ENCODE measurements around the gene SYNGR2. TPM values are rescaled to one million over a fixed set of nuclear protein-coding genes. Genes with fewer than 3 reads are reported as not detected.

The SYNGR2 gene
- total and polyA plus RNA-seq, 2 donors (not counting 3 experiments of a cell fraction or from before 2014, with no cell fraction given), result 65.9 to 281 TPM

GRCh38 chr17:78118801-78119241 lies 49.6 kb upstream of the SYNGR2 start:
- Histone ChIP-seq H3K4me3 (replicated peaks in 1 of 3; ENCODE audit: insufficient read depth in 1 of 3, low read depth in 1 of 3, low read length in 3 of 3) (no peak overlapping the region), H3K9ac (replicated peaks; ENCODE audit: extremely low read depth, insufficient read depth, low read length) (no peak overlapping the region), H3K27me3 (ENCODE audit: control insufficient read depth in 2 of 2, insufficient read depth in 2 of 2, low read length in 2 of 2) (no peaks in the 10 kb centered on the region), H3K36me3 (ENCODE audit: control insufficient read depth in 2 of 2, extremely low read depth in 1 of 2, insufficient read depth in 2 of 2, low read length in 2 of 2) (peaks cover 0 to 10% of the 10 kb centered on the region in 2 experiments), H3K27ac (ENCODE audit: insufficient read depth, low read depth, low read length) (no peak overlapping the region), H3K9me1 (replicated peaks; ENCODE audit: control insufficient read depth, extremely low read depth, insufficient read depth, low read length) (no peaks in the 10 kb centered on the region), H2AFZ (ENCODE audit: low read depth, low read length) (no peak overlapping the region), H4K20me1 (replicated peaks; ENCODE audit: control insufficient read depth, extremely low read depth, insufficient read depth, low read length) (no peaks in the 10 kb centered on the region), H3K4me1 (ENCODE audit: control insufficient read depth, extremely low read depth, insufficient read depth, low read length) (no peaks in the 10 kb centered on the region), H3K9me3 (replicated peaks; ENCODE audit: control insufficient read depth, insufficient read depth, low read length) (no peaks in the 10 kb centered on the region), H3K79me2 (ENCODE audit: control insufficient read depth, insufficient read depth, low read length) (no peaks in the 10 kb centered on the region), H3K4me2 (ENCODE audit: insufficient read depth, low read length) (no peak overlapping the region)
- BruUV-seq (replicated peaks), result no TSS peak
- POLR2A ChIA-PET, result no interaction called here
- dilution Hi-C loops (cut with MboI; ENCODE audit: extremely low pct_ligation_motif_present, low sequenced_read_pairs), result no loop called here
- DNase-seq (ENCODE audit: low read depth, low spot score) (no peak), FAIRE-seq (no peak)
- TF ChIP-seq POLR2AphosphoS5 (IDR thresholded peaks at IDR 0.05; ENCODE audit: insufficient read depth, low read depth, low read length) (no peak), CTCF (IDR thresholded peaks at IDR 0.05; ENCODE audit: extremely low read depth in 1 of 2, insufficient read depth in 1 of 2, low read depth in 1 of 2, low read length in 2 of 2) (no peak), POLR2A (IDR thresholded peaks at IDR 0.05; ENCODE audit: low read depth, low read length) (no peak), GATA2 (IDR thresholded peaks at IDR 0.05; ENCODE audit: insufficient read depth, insufficient read length, low read depth, low read length) (no peak), MAX (IDR thresholded peaks at IDR 0.05; ENCODE audit: insufficient read depth, insufficient read length) (no peak), EZH2 (IDR thresholded peaks at IDR 0.05; ENCODE audit: borderline replicate concordance, low read depth, low read length, severe bottlenecking) (no peak), FOS (IDR thresholded peaks at IDR 0.05; ENCODE audit: borderline replicate concordance, insufficient read depth, low read length) (no peak), JUN (IDR thresholded peaks at IDR 0.05; ENCODE audit: borderline replicate concordance, insufficient read depth, insufficient read length, low read depth) (no peak), MYC (IDR thresholded peaks at IDR 0.05; ENCODE audit: low read depth, low read length) (no peak)
- intact Hi-C loops (cut with micrococcal nuclease), result no loop called here
- CTCF ChIA-PET, result interaction anchor here (1.0 to 4.8 kb wide), 5 partner anchors 9 to 303 kb away, joined by 3 to 17 read pairs (median 3); no protein-coding TSS in a partner anchor

Data from endothelial cell of umbilical vein (primary cell).